GM12878 (cell line): ENCODE results near the gene TRAF3. TPM values are rescaled to one million over a fixed set of nuclear protein-coding genes. Genes with fewer than 3 reads are reported as not detected.
A peak's percentile ranks its signal among the peaks of the same experiment; 100 is the strongest.

ENCODE experiments used
- ATAC-seq: fragments of 200-7000 bp; cut with Tn5 transposase; 3 replicates; pipeline ENCODE4 v1.9.1; 2020; ENCODE audit warnings: mild to moderate bottlenecking, moderate library complexity
- BruUV-seq: library from RNA; stranded (reverse); fragments of 400-500 nt; replicated peaks from 2 replicates; lab custom pipeline; 2021; lab: Mats Ljungman, UMichigan
- CTCF ChIA-PET: fragments of 300-600 bp; sonication (Branson Sonifier 250); formaldehyde crosslinking; extraction: SDS; loops from one replicate; lab custom pipeline; 2021; ENCODE audit warnings: inconsistent platforms; lab: Yijun Ruan, JAX
- POLR2A ChIA-PET: fragments of 350-600 bp; formaldehyde crosslinking; extraction: SDS; loops from one replicate; lab custom pipeline; 2021; ENCODE audit warnings: inconsistent platforms; lab: Charles Lee
- RAD21 ChIA-PET: fragments of 300-600 bp; sonication (Branson Sonifier 250); formaldehyde crosslinking; loops from one replicate; lab custom pipeline; 2023; ENCODE audit warnings: antibody characterized with exemption; ENCODE audit not compliant: unreplicated experiment; lab: Charles Lee
- SMC1A ChIA-PET: fragments of 300-600 bp; sonication (Branson Sonifier 250); formaldehyde crosslinking; loops from one replicate; lab custom pipeline; 2023; ENCODE audit not compliant: unreplicated experiment, uncharacterized antibody; lab: Charles Lee
- DNase-seq: peaks from one replicate; pipeline ENCODE4 v3.0.0-alpha.2; 2011; ENCODE audit warnings: low read depth, low spot score
- FAIRE-seq: peaks from 3 replicates; lab custom pipeline; 2011; peaks lifted over from hg19 to GRCh38; lab: Jason Lieb, UNC
- H2AFZ ChIP-seq: 2 replicates; pipeline ENCODE4 v1.6.0; 2011; ENCODE audit warnings: low read depth, low read length, control low read depth; ENCODE audit not compliant: control insufficient read depth
- H3K27ac ChIP-seq: 2 replicates; pipeline ENCODE4 v1.5.1; 2011; ENCODE audit warnings: control low read depth; ENCODE audit not compliant: control insufficient read depth, insufficient read depth
- H3K27me3 ChIP-seq, 2 experiments: replicated peaks in 1 of 2; 2 replicates each; pipeline versions ENCODE4 v1.6.0 to v1.6.1; 2011; ENCODE audit warnings: low read length in 1 of 2; ENCODE audit not compliant: control insufficient read depth in 2 of 2, insufficient read depth in 2 of 2
- H3K36me3 ChIP-seq, 2 experiments: 2 replicates each; pipeline ENCODE4 v1.5.1; 2011; ENCODE audit warnings: low read length in 1 of 2; ENCODE audit not compliant: control insufficient read depth in 2 of 2, insufficient read depth in 2 of 2
- H3K4me1 ChIP-seq: 2 replicates; pipeline ENCODE4 v1.6.1; 2011; ENCODE audit warnings: mild to moderate bottlenecking, low read length, moderate library complexity, mixed read lengths; ENCODE audit not compliant: control insufficient read depth, insufficient read depth
- H3K4me2 ChIP-seq: 2 replicates; pipeline ENCODE4 v1.6.0; 2011; ENCODE audit warnings: control low read depth; ENCODE audit not compliant: control insufficient read depth, insufficient read depth
- H3K4me3 ChIP-seq: fragments of 200-600 bp; sonication (generic); 2 replicates; pipeline ENCODE4 v1.5.1; 2016
- H3K79me2 ChIP-seq: 2 replicates; pipeline ENCODE4 v1.6.0; 2011; ENCODE audit warnings: low read length; ENCODE audit not compliant: control insufficient read depth, insufficient read depth
- H3K9ac ChIP-seq: 2 replicates; pipeline ENCODE4 v1.8.0; 2011; ENCODE audit warnings: low read length, control low read depth, mixed read lengths; ENCODE audit not compliant: control insufficient read depth, insufficient read depth
- H3K9me3 ChIP-seq: replicated peaks from 3 replicates; pipeline ENCODE4 v1.5.1; 2011; ENCODE audit warnings: mild to moderate bottlenecking, low read length; ENCODE audit not compliant: control insufficient read depth, insufficient read depth
- H4K20me1 ChIP-seq: 2 replicates; pipeline ENCODE4 v1.6.0; 2011; ENCODE audit not compliant: control insufficient read depth, insufficient read depth
- CREM ChIP-seq: IDR thresholded peaks from 2 replicates; pipeline ENCODE4 v1.6.1; 2014; ENCODE audit warnings: antibody characterized with exemption, low read depth
- EZH2 ChIP-seq: IDR thresholded peaks from 2 replicates; pipeline ENCODE4 v1.6.1; 2012; ENCODE audit warnings: low read depth, mild to moderate bottlenecking, control low read depth, inconsistent platforms, low read length, borderline replicate concordance; ENCODE audit not compliant: control insufficient read depth
- KDM1A ChIP-seq: fragments of 200-600 bp; sonication (generic); IDR thresholded peaks from 2 replicates; pipeline ENCODE4 v1.6.1; 2016; ENCODE audit warnings: borderline replicate concordance
- NRF1 ChIP-seq: conservative IDR thresholded peaks from 2 replicates; pipeline ENCODE4 v1.6.1; 2011; ENCODE audit warnings: mild to moderate bottlenecking, low read depth, low read length, improper control_type of control experiment
- RBBP5 ChIP-seq: fragments of 200-600 bp; sonication (generic); conservative IDR thresholded peaks from 2 replicates; pipeline ENCODE4 v1.6.1; 2016
- RFX5 ChIP-seq: IDR thresholded peaks from 2 replicates; pipeline ENCODE4 v1.6.1; 2011; ENCODE audit warnings: low read depth, low read length, improper control_type of control experiment
- SMC3 ChIP-seq: IDR thresholded peaks from 2 replicates; pipeline ENCODE4 v1.6.1; 2011; ENCODE audit warnings: low read length, improper control_type of control experiment, borderline replicate concordance
- TCF3 ChIP-seq: IDR thresholded peaks from 2 replicates; pipeline ENCODE4 v1.6.1; 2012; ENCODE audit warnings: low read depth, mild to moderate bottlenecking, low read length, borderline replicate concordance; ENCODE audit not compliant: insufficient read depth
- WGBS: methylation state at CpG from one replicate; pipeline ENCODE4 v1.1.6; 2016; ENCODE audit warnings: low lambda C conversion rate; ENCODE audit not compliant: insufficient replicate concordance, insufficient coverage; ENCODE audit errors: missing lambda C conversion rate; 5-methylcytosine and 5-hydroxymethylcytosine counted together
- in situ Hi-C: fragments of 300-500 bp; cut with MboI; formaldehyde crosslinking; loops from 9 replicates; pipeline ENCODE4 v1.14.3; 2018; ENCODE audit warnings: mixed read lengths
- intact Hi-C: fragments of 100-400 bp; cut with micrococcal nuclease; formaldehyde crosslinking; loops from one replicate; pipeline ENCODE4 v1.14.2; 2022; ENCODE audit not compliant: unreplicated experiment
- polyA plus RNA-seq, 11 experiments: library from polyadenylated mRNA; depleted of rRNA in 4 of 11; unstranded in 6 of 11; stranded (reverse) in 5 of 11; fragments of >200 nt; fragmentation: Nextera tagmentation in 4 of 11; fragmentation: Illumina TruSeq in 1 of 11; extraction: Ambion mirVana in 4 of 11; extraction: Trizol in 1 of 11; gene quantifications; 1 replicate in 1 of 11; 2 replicates in 10 of 11; pipeline versions ENCODE4 v1.2.1 to v1.2.3, GENCODE V29; 2011 to 2016; ENCODE audit warnings: inconsistent platforms in 2 of 11, missing spikeins in 2 of 11, low read depth in 1 of 11
- total RNA-seq, 4 experiments: library from RNA; depleted of rRNA in 3 of 4; stranded (reverse); fragments of >200 nt in 3 of 4; fragmentation: Illumina TruSeq in 1 of 4; extraction: Trizol in 1 of 4; gene quantifications; 2 replicates each; pipeline versions ENCODE4 v1.2.1 to v1.2.3, GENCODE V29; 2013 to 2021
- TF ChIP-seq, protein P1 (sequence below): fragments of 450-650 bp; IDR thresholded peaks from 2 replicates; pipeline ENCODE4 v1.6.1; 2017; ENCODE audit warnings: mild to moderate bottlenecking, moderate library complexity
- TF ChIP-seq, protein P2 (sequence below): IDR thresholded peaks from 2 replicates; pipeline ENCODE4 v1.6.1; 2012; ENCODE audit warnings: low read depth, low read length, improper control_type of control experiment
- TF ChIP-seq, protein P3 (sequence below): IDR thresholded peaks from 2 replicates; pipeline ENCODE4 v1.6.1; 2011; ENCODE audit warnings: mild to moderate bottlenecking, low read depth, low read length, moderate library complexity; ENCODE audit not compliant: insufficient replicate concordance
- TF ChIP-seq, protein P4 (sequence below): fragments of 450-650 bp; IDR thresholded peaks from 2 replicates; pipeline ENCODE4 v1.6.1; 2017; ENCODE audit warnings: low read depth, mild to moderate bottlenecking, moderate library complexity
- TF ChIP-seq, protein P5 (sequence below): IDR thresholded peaks from 2 replicates; pipeline ENCODE4 v1.6.1; 2011; ENCODE audit warnings: borderline replicate concordance, low read depth, mild to moderate bottlenecking, moderate library complexity, mixed read lengths, low read length; ENCODE audit not compliant: insufficient read depth; ENCODE audit errors: extremely low read length

TRAF3 gene
- total and polyA plus RNA-seq, 10 of the 15 experiments (the other 5 are each of a cell fraction or from before 2014, with no cell fraction given), result 3.0 to 70.1 (median 36.5) TPM

DNA sequence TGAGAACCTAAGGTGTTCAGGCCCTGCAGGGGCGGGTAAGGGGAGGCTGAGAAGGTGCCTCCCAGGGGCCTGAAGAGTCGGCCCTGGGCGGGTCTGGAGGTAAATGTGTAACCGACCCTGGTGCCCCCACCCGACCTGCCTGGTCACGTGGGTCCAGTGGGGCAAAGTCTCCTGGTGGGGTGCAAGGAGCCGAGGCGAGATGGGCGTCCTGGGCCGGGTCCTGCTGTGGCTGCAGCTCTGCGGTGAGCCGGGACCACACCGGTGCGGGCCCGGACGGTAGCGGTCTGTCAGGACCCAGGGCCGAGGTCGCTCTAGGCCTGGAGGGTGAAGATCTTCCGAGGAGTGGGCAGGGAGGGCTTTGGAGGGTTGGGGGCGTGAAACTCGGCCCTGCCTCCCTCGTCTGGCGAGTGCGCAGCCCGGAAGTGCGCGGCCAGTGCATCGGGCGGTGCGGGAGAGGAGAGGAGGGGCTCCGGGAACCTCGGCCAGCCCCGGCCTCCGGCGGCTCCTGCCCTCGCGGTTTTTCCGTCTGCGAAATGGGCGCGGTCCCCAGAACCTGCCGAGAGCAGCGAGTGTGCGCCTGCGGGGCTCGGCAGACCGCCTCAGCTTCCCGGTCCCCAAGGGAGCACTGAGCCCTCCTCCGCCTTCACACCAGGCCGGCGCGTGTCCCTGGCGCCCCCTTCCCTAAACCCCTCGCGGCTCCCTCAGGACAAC is 145.4 kb downstream of the TRAF3 start, which contains the start of gene AMN:
AMN (plus strand) TSS at position 174 of the 711 bp plus-strand sequence; CDS start at position 200, 26 bp downstream.
- DNase-seq (no peak), FAIRE-seq (no peak), ATAC-seq (peak; percentile 50)
- H3K36me3 ChIP-seq, result no peaks in the 10 kb centered on the region
- no peaks in the 10 kb centered on the region for H4K20me1 ChIP-seq
- peaks cover 2% of the 10 kb centered on the region for H3K4me1 ChIP-seq
- BruUV-seq, result no TSS peak
- peaks cover 4 to 14% of the 10 kb centered on the region in 2 experiments for H3K27me3 ChIP-seq
- ChIA-PET RAD21 (no interaction called here), SMC1A (no interaction called here), POLR2A (no interaction called here), CTCF (no interaction called here)
- H3K9me3 ChIP-seq, result no peaks in the 10 kb centered on the region
- intact Hi-C loops (no loop called here), in situ Hi-C loops (no loop called here)
- H3K79me2 ChIP-seq, result no peaks in the 10 kb centered on the region
- peak within 1 kb of the TSS; percentile 17; the same call in 1 of the 2 replicates for H3K4me3 ChIP-seq
- 13% methylated on average over 43 of the region's 56 CpGs for WGBS
- H3K4me2 ChIP-seq, result peak within 1 kb of the TSS; percentile 75
- no peak within 1 kb of the TSS; the same call in 1 of the 2 replicates for H2AFZ ChIP-seq
- H3K27ac ChIP-seq, result no peak within 1 kb of the TSS
- no peak within 1 kb of the TSS for H3K9ac ChIP-seq
- no peak for TF ChIP-seq KDM1A
- TF ChIP-seq, protein P1, sequence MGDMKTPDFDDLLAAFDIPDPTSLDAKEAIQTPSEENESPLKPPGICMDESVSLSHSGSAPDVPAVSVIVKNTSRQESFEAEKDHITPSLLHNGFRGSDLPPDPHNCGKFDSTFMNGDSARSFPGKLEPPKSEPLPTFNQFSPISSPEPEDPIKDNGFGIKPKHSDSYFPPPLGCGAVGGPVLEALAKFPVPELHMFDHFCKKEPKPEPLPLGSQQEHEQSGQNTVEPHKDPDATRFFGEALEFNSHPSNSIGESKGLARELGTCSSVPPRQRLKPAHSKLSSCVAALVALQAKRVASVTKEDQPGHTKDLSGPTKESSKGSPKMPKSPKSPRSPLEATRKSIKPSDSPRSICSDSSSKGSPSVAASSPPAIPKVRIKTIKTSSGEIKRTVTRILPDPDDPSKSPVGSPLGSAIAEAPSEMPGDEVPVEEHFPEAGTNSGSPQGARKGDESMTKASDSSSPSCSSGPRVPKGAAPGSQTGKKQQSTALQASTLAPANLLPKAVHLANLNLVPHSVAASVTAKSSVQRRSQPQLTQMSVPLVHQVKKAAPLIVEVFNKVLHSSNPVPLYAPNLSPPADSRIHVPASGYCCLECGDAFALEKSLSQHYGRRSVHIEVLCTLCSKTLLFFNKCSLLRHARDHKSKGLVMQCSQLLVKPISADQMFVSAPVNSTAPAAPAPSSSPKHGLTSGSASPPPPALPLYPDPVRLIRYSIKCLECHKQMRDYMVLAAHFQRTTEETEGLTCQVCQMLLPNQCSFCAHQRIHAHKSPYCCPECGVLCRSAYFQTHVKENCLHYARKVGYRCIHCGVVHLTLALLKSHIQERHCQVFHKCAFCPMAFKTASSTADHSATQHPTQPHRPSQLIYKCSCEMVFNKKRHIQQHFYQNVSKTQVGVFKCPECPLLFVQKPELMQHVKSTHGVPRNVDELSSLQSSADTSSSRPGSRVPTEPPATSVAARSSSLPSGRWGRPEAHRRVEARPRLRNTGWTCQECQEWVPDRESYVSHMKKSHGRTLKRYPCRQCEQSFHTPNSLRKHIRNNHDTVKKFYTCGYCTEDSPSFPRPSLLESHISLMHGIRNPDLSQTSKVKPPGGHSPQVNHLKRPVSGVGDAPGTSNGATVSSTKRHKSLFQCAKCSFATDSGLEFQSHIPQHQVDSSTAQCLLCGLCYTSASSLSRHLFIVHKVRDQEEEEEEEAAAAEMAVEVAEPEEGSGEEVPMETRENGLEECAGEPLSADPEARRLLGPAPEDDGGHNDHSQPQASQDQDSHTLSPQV, result no peak
- TF ChIP-seq, protein P2, sequence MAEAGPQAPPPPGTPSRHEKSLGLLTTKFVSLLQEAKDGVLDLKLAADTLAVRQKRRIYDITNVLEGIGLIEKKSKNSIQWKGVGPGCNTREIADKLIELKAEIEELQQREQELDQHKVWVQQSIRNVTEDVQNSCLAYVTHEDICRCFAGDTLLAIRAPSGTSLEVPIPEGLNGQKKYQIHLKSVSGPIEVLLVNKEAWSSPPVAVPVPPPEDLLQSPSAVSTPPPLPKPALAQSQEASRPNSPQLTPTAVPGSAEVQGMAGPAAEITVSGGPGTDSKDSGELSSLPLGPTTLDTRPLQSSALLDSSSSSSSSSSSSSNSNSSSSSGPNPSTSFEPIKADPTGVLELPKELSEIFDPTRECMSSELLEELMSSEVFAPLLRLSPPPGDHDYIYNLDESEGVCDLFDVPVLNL, result no peak
- TF ChIP-seq CREM, result no peak
- no peak for TF ChIP-seq RFX5
- no peak for TF ChIP-seq SMC3
- TF ChIP-seq, protein P3, sequence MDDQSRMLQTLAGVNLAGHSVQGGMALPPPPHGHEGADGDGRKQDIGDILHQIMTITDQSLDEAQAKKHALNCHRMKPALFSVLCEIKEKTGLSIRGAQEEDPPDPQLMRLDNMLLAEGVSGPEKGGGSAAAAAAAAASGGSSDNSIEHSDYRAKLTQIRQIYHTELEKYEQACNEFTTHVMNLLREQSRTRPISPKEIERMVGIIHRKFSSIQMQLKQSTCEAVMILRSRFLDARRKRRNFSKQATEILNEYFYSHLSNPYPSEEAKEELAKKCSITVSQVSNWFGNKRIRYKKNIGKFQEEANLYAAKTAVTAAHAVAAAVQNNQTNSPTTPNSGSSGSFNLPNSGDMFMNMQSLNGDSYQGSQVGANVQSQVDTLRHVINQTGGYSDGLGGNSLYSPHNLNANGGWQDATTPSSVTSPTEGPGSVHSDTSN, result no peak
- TF ChIP-seq, protein P4, sequence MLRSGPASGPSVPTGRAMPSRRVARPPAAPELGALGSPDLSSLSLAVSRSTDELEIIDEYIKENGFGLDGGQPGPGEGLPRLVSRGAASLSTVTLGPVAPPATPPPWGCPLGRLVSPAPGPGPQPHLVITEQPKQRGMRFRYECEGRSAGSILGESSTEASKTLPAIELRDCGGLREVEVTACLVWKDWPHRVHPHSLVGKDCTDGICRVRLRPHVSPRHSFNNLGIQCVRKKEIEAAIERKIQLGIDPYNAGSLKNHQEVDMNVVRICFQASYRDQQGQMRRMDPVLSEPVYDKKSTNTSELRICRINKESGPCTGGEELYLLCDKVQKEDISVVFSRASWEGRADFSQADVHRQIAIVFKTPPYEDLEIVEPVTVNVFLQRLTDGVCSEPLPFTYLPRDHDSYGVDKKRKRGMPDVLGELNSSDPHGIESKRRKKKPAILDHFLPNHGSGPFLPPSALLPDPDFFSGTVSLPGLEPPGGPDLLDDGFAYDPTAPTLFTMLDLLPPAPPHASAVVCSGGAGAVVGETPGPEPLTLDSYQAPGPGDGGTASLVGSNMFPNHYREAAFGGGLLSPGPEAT, result no peak
- TF ChIP-seq EZH2, result no peak
- TF ChIP-seq, protein P5, sequence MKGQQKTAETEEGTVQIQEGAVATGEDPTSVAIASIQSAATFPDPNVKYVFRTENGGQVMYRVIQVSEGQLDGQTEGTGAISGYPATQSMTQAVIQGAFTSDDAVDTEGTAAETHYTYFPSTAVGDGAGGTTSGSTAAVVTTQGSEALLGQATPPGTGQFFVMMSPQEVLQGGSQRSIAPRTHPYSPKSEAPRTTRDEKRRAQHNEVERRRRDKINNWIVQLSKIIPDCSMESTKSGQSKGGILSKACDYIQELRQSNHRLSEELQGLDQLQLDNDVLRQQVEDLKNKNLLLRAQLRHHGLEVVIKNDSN, result peak; percentile 50
- no peak for TF ChIP-seq TCF3
- no peak for TF ChIP-seq RBBP5
- no peak for TF ChIP-seq NRF1
